Measurements from ENCODE around the gene DLGAP1.

- no peak for TF ChIP-seq PATZ1 (CRISPR knock-in tag; IDR thresholded peaks at IDR 0.05; ENCODE audit: borderline replicate concordance)
- no peak for TF ChIP-seq RARB (CRISPR knock-in tag; IDR thresholded peaks at IDR 0.05)
- no peak for TF ChIP-seq PPARA (CRISPR knock-in tag; IDR thresholded peaks at IDR 0.05; ENCODE audit: borderline replicate concordance)
- TF ChIP-seq, protein P1, sequence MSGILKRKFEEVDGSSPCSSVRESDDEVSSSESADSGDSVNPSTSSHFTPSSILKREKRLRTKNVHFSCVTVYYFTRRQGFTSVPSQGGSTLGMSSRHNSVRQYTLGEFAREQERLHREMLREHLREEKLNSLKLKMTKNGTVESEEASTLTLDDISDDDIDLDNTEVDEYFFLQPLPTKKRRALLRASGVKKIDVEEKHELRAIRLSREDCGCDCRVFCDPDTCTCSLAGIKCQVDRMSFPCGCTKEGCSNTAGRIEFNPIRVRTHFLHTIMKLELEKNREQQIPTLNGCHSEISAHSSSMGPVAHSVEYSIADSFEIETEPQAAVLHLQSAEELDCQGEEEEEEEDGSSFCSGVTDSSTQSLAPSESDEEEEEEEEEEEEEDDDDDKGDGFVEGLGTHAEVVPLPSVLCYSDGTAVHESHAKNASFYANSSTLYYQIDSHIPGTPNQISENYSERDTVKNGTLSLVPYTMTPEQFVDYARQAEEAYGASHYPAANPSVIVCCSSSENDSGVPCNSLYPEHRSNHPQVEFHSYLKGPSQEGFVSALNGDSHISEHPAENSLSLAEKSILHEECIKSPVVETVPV (CRISPR knock-in tag; IDR thresholded peaks at IDR 0.05): no peak
- TF ChIP-seq TCF4 (CRISPR knock-in tag; IDR thresholded peaks at IDR 0.05; ENCODE audit: borderline replicate concordance): no peak
- no peak for TF ChIP-seq ZFP3 (CRISPR knock-in tag; IDR thresholded peaks at IDR 0.05)
- TF ChIP-seq SNAI2 (CRISPR knock-in tag; IDR thresholded peaks at IDR 0.05): no peak
- TF ChIP-seq CSDC2 (CRISPR knock-in tag; IDR thresholded peaks at IDR 0.05): no peak
- no peak for TF ChIP-seq ZFP30 (CRISPR knock-in tag; IDR thresholded peaks at IDR 0.05)
- TF ChIP-seq BACH2 (CRISPR knock-in tag; IDR thresholded peaks at IDR 0.05; ENCODE audit: borderline replicate concordance): no peak
- no peak for TF ChIP-seq ZC3H10 (CRISPR knock-in tag; IDR thresholded peaks at IDR 0.05)
- no peak for TF ChIP-seq ZNF565 (CRISPR knock-in tag; conservative IDR thresholded peaks at IDR 0.05; ENCODE audit: low read depth)
These were observed 944.2 kb downstream of the DLGAP1 start for GRCh38 chr18:3510896-3511295.

Measured in SK-N-SH treated with all-trans-retinoic acid at 6 μM for 48 hours (cell line).